Astrocyte of the hippocampus (primary cell): ENCODE measurements around the gene RTN3.
"Not testable (repeated sequence)": the region's sequence is repeated elsewhere in the genome, so short reads cannot be mapped to it uniquely, and the experiment has no call there.

ENCODE experiments used
- DNase-seq: peaks from one replicate; pipeline ENCODE4 v3.0.0; 2011; ENCODE audit warnings: low read depth, low spot score

Gene RTN3

DNA sequence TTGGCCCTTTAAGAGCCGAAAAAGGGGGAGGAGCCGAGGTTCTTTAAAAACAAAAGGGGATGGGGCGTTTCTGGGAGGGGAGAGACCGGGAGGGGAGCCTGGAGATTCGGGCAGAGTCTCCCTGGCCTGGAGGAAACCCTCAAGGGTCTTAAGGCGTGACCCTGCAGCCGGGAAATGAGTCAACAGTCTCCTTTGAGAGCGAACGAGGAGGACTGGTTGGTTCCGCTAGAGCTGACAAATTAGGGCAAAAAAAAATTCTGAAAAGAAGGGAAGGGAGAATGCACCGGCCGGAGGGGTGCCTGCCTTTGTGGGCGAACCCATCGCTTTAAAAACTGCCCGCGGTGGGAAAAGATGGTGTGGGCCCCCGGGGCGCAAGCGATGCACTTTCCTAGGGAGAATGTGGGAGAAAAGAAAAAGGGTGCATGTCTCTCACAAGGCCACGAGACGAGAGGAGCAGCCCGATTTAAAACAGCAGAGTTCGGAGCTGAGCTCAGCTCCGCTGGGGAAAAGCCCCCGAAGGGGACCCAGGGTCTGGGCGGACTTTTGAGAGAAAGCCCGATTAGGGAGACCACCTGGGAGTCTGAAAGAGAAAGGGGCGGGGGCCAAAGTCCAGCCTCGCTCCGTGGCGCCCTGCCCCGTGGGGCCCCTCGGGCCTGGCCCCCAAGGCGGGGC lies 86.4 kb downstream of the RTN3 start:
- DNase-seq: peak; percentile 84

DNA sequence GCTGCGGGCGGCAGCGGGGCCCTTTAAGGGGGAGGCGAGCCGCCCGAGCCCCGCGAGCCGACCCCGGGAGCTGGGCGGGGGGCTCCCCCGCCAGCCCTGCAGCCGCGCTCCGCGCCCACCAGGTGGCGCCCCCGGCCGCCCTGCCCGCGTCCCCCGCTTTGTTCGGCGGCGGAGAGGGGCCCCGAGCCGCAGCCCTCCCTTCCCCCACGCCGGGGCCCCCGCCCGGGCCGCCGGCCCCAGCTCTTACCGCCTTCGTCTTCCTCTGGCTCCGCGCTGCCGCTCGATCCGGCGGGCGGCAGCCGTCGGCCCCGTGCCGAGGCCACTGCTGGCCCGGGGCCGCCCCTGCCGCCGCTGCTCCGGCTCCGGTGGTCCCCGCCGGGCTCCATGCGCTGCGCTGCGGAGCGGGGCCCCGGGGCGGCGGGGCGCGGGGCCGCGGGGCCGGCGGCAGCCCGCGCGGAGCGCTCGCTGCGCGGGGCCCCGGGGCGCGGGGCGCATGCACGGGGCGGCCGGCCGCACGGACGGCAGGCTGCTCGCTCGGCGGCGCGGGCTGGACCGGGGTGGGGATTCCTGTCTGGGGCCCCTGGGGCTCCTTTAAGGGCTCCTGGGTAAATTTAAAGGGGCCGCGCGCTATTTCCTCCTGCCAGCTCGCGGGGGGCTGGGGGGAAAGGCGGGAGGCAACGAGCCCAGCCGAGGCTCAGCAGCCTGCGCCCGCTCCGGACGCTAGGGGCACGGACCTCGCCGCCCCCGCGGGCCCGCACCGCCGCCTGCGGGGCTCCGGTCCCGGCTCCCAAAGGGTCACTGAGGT lies 87.1 kb downstream of the RTN3 start, which contains the start of gene ZFTA:
ZFTA (minus strand) TSS at position 539 of the 805 bp plus-strand sequence; CDS start at position 386, 153 bp downstream.
- DNase-seq: peak; percentile 84

DNA sequence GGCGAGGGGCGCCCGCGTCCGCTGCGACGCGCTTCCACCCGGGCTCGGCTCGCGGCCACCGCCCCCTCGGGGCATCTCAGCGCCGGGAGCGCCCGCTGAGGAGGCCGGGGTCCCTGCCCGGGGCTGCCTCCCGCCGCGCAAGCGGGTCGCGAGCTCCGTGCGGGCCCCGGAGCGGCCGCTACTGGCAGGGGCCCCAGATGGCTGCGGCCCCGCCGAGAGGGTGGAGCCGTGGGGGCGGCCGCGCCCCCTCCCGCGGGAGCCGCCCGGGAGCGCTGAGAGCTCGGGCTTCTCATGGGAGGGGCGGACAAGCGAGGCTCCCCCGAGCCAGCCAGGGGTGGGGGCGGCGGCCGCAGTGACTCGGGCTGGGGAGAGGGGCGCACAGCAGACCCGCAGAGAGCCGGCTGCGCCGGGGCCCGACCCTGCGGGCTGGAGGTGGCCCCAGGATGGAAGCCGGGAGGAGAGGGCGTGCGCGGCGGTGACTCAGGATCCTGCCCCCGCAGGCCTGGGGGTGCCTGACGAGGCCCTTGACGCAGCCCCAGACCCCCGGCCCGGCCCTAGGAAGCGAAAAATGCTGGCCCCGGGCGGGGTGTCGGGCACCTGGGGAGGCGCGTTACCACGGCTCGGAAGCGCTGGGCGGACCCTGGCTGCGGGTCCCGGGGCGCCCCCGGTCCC lies 87.9 kb downstream of the RTN3 start:
- DNase-seq: peak; percentile 74

DNA sequence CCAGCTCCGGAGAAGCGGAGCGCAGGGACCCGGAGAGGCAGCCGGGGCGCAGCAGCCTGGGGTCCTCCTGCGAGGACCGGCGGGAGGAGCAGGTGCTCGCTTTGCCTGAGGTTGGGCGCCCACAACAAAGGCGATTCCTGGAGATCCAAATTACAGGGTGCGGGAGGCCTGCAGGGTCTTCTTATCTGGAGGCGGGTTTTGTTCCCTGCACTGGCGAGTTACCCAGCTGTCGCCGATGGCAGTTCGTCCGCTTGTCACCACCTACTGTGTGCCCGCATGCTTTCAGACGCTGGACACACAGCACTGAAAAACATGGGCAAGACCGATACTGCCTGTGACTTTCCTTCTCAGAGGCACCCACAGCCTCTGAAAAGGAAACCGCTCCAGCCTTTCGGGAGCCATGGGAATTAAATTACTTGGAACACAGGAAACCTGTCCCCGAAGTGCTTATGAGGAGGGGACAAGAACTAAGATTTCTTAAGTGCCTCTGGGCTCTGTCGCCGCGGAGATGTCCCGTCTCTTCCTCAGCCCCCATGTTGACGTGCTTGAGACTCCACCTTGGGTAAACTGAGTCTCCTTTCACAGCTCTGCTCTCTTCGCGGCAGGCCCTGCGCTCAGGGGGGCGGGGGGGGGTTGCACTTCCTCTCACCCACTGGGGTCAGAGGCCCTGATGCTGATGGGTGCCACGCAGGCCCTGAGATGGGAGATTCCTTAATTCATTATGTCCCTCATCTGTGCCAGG lies 88.6 kb downstream of the RTN3 start:
- peak; percentile 48 for DNase-seq

DNA sequence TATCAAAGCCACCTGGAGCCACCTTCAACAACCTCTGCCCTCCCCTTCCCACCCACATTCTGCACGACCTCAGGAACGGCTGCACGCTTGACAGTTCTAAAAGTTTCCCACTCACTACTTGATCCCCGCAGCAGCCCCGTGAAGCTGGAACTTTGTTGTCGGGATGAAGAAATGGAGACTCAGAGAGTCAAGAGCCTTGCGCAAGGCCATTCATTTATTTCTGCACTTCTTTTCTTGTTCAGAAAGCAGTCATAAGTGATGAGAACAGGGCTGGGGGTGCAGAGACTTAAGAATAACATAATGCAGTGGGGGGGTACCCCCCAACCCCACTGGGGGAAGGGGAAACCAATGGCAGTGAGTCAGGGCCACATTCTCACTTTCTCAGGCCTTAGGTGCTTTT lies 89.5 kb downstream of the RTN3 start:
- no peak for DNase-seq

DNA sequence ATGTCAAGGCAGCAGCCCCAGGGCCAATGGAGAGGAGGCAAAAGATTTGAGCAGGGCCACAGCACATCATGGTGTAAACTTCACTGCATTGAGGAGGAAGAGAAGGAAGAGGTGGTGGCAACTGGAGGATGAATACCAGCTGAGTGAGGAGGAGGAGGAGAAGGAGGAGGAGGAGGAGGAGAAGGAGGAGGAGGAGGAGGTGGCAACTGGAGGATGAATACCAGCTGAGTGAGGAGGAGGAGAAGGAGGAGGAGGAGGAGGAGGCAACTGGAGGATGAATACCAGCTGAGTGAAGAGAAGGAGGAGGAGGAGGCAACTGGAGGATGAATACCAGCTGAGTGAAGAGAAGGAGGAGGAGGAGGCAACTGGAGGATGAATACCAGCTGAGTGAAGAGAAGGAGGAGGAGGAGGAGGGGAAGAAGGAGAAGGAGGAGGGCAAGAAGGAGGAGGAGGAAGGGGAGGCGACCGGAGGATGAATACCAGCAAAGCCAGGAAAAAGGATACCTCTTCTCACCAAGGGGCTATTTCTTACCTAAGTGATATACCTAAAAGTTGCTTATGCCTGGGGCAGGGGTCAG lies 90.5 kb downstream of the RTN3 start:
- DNase-seq: not testable (repeated sequence)

DNA sequence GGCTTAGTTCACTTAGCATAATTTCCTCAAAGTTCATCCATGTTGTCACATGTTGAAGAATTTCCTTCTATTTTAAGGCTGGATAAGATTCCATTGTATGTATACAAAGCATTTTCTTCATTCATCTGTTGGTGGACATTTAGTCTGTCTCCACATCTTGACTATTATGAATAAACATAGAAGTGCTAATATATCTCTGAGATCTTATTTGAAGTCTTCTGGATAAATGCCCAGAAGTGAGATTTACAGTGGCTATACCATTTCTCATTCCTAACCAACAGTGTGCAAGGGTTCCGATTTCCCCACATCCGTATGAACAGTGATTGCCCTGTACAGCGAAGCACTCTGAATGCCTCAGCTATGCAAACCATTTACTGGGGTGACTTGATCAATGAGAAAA lies 93.9 kb downstream of the RTN3 start:
- no peak for DNase-seq

DNA sequence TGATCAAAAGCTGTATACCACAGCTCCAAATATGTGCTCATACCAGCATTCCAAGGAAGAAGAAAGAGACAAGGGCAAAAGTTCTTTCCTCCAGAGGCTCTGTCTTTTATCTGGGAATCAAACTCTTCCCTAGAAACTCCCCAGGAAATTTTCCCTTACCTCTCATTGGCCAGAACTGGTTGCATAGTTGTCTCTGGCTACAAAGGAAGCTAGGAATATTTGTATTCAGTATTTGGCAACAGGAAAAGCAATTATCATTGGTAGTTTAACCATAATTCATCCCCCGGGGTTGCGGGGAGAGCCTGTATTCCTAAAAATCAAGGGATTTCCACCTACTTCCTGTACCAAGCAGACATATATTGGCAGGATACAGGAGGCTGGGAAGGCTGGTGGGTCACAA lies 97.7 kb downstream of the RTN3 start:
- peak; percentile 36 for DNase-seq

DNA sequence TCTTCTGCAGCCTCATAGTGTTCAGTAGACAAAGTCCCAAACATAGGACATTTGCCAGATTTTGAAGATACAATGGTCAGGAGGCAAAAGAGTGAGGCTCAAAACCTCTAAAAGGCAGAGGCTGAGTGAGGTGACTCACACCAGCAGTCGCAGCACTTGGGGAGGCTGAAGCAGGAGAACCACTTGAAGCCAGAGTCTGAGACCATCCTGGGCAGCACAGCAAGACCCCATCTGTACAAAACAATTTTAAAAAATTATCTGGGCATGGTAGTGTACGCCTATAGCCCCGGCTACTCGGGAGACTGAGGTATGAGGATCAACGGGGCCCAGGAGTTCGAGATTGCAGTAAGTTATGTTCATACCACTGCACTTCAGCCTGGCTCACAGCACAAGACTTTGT lies 101.4 kb downstream of the RTN3 start:
- DNase-seq: no peak

DNA sequence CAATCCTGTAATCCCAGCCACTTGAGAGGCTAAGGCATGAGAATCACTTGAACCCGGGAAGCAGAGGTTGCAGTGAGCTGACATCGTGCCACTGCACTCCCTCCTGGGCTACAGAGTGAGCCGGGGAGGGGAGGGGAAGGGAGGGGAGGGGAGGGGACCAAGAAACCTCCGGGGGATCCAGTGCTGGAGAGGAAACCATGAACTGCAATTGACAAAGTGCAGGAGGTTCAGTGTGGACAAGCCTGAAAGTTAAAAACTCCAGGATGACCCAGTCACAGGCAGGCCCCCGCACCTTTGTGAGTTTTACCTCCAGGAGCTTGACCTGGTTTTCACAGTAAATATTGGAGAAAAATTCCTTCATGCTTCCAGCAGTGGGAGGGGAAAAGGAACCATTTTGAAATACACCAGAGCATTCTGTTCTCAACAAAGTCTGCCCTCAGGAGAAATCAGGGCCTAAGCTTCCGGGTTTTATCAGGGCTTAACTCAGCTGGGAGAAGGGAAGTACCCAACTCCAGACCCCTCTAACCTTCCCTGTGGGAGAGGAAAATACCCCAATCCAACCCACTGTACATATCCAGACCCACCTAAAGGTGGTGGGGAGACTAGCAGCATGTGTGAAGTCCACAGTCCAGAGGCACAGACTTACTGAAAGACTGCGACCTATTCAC lies 102.8 kb downstream of the RTN3 start:
- DNase-seq: no peak

DNA sequence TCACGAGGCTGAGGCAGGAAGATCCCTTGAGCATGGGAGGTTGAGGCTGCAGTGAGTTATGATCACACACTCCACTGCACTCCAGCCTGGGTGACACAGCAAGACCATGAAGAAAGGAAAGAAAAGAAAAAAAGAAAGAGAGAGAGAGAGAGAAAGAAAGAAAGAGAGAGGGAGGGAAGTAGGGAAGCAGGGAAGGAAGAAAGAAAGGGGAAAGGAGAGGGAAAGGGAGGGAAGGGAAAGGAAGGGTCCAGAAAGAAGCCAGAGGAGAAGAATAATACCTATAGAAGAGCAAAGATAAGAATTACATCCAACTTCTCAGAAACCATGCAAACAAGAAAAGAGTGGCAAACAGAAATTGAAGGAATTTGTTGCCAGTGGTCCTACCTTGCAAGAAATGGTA lies 104.5 kb downstream of the RTN3 start:
- DNase-seq: no peak

DNA sequence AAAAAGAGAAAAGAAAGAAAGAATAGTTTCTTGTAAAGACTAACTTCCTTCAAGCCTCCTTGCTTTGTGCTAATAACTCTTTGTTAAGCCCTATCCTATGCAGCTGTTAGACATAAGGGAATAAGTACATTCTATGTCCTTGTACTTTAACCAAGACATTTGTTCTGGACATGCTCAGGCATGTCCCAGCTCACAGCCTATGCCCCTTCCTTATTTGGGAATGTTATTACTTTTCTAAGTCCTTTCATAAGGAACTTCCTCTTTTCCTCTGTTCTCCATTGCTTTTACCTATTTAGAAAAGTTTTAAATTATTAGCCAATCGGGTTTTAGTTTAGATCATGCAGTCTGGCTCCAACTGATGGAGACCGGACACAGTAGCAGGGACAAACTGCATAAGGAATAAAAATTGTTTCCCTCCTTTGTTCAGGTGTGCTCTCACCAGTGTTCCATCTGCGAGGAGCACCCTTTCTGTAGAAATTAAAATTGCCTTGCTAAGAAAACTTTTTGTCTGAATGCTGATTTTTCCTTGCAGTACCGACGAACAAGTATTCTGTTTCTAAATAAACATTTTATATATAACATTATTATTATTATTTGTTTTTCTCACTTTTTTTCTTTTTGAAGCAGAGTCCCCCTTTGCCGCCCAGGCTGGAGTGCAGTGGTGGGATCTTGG lies 110.3 kb downstream of the RTN3 start:
- DNase-seq: no peak

DNA sequence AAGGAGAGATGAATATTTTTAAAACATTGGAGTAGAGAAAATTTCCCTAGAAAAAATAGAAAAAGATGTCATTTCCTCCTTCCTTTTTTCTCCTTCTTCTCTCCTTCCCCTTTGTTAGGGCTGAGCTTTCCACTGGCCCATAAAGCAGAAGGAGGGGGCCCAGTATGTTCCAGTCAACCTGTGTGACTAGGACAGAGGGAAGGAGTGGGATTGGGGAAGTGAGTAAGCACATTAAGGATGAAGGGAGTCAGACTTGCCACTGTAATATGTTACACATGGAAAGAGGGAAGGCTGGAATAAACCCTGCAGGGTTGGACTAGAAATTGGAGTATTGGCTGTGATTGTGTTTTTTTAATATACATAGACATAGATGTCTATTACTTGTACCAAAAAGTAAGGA lies 111.9 kb downstream of the RTN3 start:
- no peak for DNase-seq

DNA sequence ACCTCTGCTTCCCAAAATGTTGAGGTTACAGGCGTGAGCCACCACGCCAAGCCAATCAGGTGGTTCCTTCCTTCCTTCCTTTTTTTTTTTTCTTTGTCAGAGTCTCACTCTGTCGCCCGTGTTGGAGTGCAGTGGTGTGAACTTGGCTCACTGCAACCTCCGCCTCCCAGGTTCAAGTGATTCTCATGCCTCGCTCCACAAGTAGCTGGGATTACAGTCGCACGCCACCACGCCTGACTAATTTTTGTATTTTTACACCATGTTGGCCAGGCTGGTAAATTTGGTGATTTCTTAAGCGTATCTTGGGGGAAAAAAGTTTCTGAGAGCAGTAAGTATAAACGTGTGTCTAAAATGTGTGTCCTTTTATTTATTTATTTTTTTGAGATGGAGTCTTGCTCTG lies 113.8 kb downstream of the RTN3 start:
- DNase-seq: no peak

DNA sequence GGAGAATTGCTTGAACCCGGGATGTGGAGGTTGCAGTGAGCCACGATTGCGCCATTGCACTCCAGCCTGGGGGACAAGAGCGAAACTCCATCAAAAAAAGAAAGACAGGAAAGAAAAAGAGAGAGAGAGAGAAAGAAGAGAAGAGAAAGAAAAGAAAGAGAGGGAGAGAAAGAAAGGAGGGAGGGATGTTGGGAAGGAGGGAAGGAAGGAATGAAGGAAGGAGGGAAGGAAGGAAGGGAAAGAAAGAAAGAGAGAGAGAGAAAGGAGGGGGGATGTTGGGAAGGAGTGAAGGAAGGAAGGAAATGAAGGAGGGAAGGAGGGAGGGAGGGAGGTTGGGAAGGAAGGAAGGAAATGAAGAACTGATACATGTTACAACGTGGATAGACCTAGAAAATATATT lies 119.6 kb downstream of the RTN3 start:
- DNase-seq: no peak

DNA sequence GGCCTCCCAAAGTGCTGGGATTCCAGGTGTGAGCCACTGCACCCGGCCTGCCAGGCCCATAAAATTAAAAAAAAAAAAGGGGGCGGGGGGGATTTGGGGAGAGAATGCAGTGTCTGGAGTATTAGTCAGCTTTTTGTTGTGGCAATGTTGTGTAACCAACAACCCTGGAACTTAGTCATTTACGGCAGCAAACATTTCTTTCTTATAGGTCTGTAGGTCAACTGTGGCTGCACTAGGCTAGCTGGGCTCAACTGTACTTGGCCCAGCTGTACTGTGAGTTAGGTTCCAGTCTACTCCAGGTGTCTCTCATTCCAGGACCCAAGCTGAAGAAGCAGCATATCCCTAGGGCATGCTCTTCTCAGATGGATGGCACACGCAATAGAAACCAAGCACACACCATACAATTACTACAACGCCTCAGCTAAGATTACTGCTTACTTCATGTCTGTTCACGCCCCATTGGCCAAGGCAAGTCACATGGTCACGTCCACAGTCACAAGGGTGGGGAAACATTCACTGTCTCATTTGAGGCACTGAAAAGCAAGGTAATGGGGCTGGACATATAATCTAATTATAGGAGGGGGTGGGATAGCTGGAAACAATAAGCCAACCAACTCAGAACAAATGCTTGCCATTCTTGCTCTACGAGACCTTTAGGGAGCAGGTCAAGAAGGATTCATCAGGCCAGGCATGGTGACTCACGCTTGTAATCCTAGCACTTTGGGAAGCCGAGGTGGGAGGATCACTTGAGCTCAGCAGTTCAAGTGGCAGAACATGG lies 121.5 kb downstream of the RTN3 start:
- DNase-seq: no peak

DNA sequence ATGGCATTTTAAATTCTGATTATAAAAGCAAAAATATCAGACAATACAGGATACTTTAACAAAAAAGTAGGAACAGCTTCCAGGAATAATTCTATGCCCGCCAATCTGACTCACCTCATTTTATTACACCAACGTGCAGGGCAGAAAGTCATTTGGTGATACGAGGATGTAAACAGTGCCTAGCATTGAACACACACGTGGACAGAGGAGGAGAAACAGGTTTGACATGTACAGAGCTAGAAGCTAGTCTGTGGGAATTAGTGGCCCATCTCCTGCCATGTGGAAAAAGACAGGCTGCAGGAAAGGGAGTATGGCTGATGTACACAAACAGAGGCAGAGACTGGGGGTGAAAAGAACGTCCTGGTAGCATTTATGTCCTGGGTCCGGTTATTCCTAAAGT lies 123.0 kb downstream of the RTN3 start:
- no peak for DNase-seq

DNA sequence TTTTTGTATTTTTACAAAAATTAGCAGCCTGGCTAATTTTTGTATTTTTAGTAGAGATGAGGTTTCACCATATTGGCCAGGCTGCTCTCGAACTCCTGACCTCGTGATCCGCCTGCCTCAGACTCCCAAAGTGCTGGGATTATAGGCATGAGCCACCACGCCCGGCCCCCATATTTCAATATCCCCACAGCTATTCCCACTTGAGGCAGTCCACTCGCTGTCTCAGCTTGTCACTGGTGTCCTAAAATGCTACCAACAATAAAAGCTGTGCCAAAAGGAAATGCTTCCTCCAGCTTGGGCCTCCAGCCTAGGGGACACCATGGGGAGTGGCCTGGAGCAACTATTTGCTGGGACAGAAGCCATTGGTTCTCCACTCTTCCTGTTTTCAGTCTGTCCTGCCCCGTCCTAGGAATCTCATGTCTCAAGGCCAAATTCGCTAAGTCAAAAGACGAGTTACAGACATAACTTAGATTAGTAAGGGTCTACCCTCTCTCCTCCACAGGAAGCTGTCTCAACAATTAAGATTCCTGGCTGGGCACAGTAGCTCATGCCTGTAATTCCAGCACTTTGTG lies 124.6 kb downstream of the RTN3 start:
- no peak for DNase-seq
